ENCODE data around the gene ZNF202.

GRCh38 chr11:123718469-123718868 lies 23.0 kb downstream of the ZNF202 start:
- TF ChIP-seq JUN (IDR thresholded peaks at IDR 0.05): no peak
- no peak for TF ChIP-seq CTCF (IDR thresholded peaks at IDR 0.05)
- TF ChIP-seq USF2 (IDR thresholded peaks at IDR 0.05): no peak
- no peak for TF ChIP-seq POLR2A (IDR thresholded peaks at IDR 0.05; ENCODE audit: low read length)
- no peak for TF ChIP-seq RCOR1 (IDR thresholded peaks at IDR 0.05; ENCODE audit: low read depth, low read length)
- no peak for TF ChIP-seq ESRRA (IDR thresholded peaks at IDR 0.05; ENCODE audit: borderline replicate concordance, low read length)

All from A549 (cell line).